ENCODE data around the gene PANK4.

GRCh38 chr1:2508180-2508579 lies 18.2 kb downstream of the PANK4 start:
- TF ChIP-seq CTCF (IDR thresholded peaks at IDR 0.05) (no peak), POLR2A (IDR thresholded peaks at IDR 0.05) (no peak)

Measured in body of pancreas (tissue), 4 donors.